ENCODE measurements around the gene GGACT.

GGACT gene

GRCh38 chr13:100484702-100485101 lies 103.9 kb downstream of the GGACT start:
- WGBS, 2 experiments: 57 to 72% methylated on average over 2 to 3 of the region's 3 CpGs
- no peaks in the 10 kb centered on the region for H3K4me1 ChIP-seq (ENCODE audit: control insufficient read depth, insufficient read depth, low read length)
- no peak overlapping the region for H3K27ac ChIP-seq (ENCODE audit: insufficient read depth, low read depth, low read length, poor library complexity, severe bottlenecking)

GRCh38 chr13:100483841-100484381 lies 104.7 kb downstream of the GGACT start:
- Histone ChIP-seq H3K4me3 (ENCODE audit: insufficient read depth, low read depth, low read length) (no peak overlapping the region), H3K27me3 (ENCODE audit: control insufficient read depth, insufficient read depth, low read length, poor library complexity, severe bottlenecking) (no peaks in the 10 kb centered on the region), H3K9me3 (ENCODE audit: control insufficient read depth, low read length) (no peaks in the 10 kb centered on the region), H3K36me3 (ENCODE audit: control insufficient read depth, insufficient read depth, low read length) (no peaks in the 10 kb centered on the region), H3K27ac (ENCODE audit: insufficient read depth, low read depth, low read length, poor library complexity, severe bottlenecking) (no peak overlapping the region), H3K4me1 (ENCODE audit: control insufficient read depth, insufficient read depth, low read length) (no peaks in the 10 kb centered on the region)
- WGBS, 2 experiments: 88 to 96% methylated on average over 8 of the region's 8 CpGs

More at GRCh38 chr13:100484702-100485101, 103.9 kb downstream of the GGACT start:
- no peak overlapping the region for H3K4me3 ChIP-seq (ENCODE audit: insufficient read depth, low read depth, low read length)
- H3K9me3 ChIP-seq (ENCODE audit: control insufficient read depth, low read length): no peaks in the 10 kb centered on the region
- H3K27me3 ChIP-seq (ENCODE audit: control insufficient read depth, insufficient read depth, low read length, poor library complexity, severe bottlenecking): no peaks in the 10 kb centered on the region
- no peaks in the 10 kb centered on the region for H3K36me3 ChIP-seq (ENCODE audit: control insufficient read depth, insufficient read depth, low read length)

- no peaks in the 10 kb centered on the region for H3K36me3 ChIP-seq (ENCODE audit: control insufficient read depth, insufficient read depth, low read length)
- no peaks in the 10 kb centered on the region for H3K9me3 ChIP-seq (ENCODE audit: control insufficient read depth, low read length)
- no peaks in the 10 kb centered on the region for H3K27me3 ChIP-seq (ENCODE audit: control insufficient read depth, insufficient read depth, low read length, poor library complexity, severe bottlenecking)
- H3K27ac ChIP-seq (ENCODE audit: insufficient read depth, low read depth, low read length, poor library complexity, severe bottlenecking): no peak overlapping the region
- H3K4me1 ChIP-seq (ENCODE audit: control insufficient read depth, insufficient read depth, low read length): no peaks in the 10 kb centered on the region
- no peak overlapping the region for H3K4me3 ChIP-seq (ENCODE audit: insufficient read depth, low read depth, low read length)
- WGBS, 2 experiments: 69 to 72% methylated on average over 5 of the region's 6 CpGs
These were observed 105.5 kb downstream of the GGACT start for GRCh38 chr13:100483139-100483538.

GRCh38 chr13:100480676-100481075 lies 107.9 kb downstream of the GGACT start:
- Histone ChIP-seq H3K9me3 (ENCODE audit: control insufficient read depth, low read length) (no peaks in the 10 kb centered on the region), H3K27me3 (ENCODE audit: control insufficient read depth, insufficient read depth, low read length, poor library complexity, severe bottlenecking) (no peaks in the 10 kb centered on the region), H3K27ac (ENCODE audit: insufficient read depth, low read depth, low read length, poor library complexity, severe bottlenecking) (no peak overlapping the region), H3K4me1 (ENCODE audit: control insufficient read depth, insufficient read depth, low read length) (no peaks in the 10 kb centered on the region), H3K4me3 (ENCODE audit: insufficient read depth, low read depth, low read length) (no peak overlapping the region), H3K36me3 (ENCODE audit: control insufficient read depth, insufficient read depth, low read length) (no peaks in the 10 kb centered on the region)
- 93 to 96% methylated on average over 9 of the region's 9 CpGs for WGBS, 2 experiments

Data from ectodermal cell (in vitro differentiated cells).